GM18873 (cell line): ENCODE data around the gene ENOX1.

Source experiments
- ATAC-seq: cut with Tn5 transposase; IDR thresholded peaks from one replicate; pipeline ENCODE4 v1.9.1; 2021; ENCODE audit warnings: mild to moderate bottlenecking, moderate library complexity, moderate number of reproducible peaks; ENCODE audit not compliant: unreplicated experiment, low FRiP score

Gene ENOX1

DNA sequence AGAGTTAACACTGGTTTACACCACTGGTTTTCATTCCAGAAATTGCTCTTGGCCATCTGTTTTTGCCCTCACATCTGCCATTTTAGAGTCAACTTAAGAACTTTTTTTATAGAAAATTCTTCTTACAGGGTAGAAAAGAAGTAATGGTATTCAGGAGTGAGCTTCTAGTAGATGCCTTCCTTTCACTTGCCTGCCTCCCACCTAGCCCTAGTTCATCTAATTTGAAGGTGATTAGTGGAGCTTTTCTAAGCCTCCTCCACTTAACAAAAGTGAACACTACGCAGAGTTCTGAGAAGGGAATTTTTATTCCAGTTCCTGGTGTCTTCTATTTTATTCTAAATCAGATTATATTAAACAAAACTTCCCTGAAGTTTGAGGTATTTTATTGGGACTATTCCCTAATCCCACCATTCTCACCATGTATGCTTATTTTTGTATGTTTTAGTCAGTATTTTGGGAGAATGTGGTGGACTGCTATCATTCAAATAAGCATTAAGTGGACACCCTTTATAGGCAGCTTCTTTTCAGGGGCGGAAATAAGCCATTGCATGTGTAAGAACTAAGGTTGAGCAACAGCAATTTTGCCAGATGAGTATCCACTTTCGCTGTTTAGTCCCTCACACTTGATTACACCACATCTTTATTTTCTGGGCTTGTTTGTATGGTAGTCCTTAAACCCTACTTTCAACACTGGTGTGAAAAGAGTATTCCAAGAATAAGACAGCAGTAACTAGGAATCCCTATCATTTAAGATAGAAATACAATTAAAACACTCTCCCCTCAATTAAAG is 156.9 kb downstream of the ENOX1 start:
- no peak for ATAC-seq

GRCh38 chr13:43626994-43627393 is 159.8 kb downstream of the ENOX1 start:
- ATAC-seq = no peak

DNA sequence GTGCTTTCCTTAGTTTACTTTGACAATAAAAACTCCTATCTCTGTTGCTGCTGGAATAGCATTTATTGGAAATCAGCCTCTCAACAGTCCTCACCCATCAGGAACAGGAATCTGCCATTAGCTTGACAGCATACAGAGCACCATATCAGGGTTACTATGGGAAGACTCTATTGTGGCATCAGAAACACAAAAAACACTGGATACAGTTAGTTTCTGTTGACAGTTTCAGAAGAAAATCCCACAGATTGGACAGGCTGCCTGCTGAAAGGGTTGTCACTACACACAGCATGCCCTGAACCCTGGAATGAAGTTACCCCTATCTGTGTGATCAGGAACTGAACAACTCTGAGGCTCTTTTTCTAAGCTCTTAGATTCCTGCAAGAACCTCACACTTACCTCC is 172.7 kb downstream of the ENOX1 start:
- ATAC-seq = no peak

DNA sequence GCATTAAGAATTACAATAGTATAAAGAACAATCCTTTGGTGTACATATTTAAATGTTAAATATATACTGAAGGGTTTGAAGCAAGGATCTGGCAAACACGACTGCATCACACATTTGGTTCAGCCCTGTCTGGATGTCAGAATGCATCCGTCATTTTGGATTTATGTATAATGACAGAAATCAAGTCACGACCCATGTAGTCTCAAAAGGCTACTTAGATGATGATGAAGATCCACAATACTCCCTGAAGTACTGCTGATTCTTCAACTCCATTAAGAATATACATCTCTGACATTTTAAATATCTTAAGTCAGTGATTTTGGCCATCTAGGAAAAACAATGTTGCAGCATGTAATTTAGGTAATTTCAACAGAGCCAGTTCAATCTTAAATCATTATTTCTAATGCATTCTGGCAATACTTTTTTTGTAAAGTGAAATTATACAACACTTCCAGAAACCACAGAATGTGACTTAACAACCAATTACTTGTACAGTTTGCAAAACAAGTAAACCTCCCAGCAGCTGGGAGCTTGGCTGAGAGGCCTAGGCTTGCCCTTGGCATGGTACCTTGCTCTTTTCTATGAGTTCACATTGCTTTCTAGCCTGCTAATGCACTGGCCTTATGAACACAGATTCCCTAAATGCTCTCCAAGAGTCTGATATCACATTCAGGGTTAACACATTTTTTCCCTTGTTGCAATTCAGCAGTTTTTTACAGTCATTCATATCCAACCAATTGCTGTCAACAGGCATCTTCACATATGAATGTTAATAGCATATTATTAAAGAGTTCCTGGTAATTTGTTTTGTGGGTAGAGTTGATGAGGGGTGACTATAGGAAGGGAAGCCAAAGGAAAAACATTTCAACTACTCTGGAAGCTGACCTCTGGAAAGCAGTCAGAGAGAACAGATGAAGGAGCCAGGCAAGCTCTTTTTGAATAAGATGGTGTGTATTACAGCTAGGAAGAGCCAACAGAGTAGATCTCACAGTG is 175.2 kb downstream of the ENOX1 start:
- no peak for ATAC-seq

- no peak for ATAC-seq
These were observed 178.2 kb downstream of the ENOX1 start for GRCh38 chr13:43608400-43609137.

GRCh38 chr13:43597599-43597945 is 189.2 kb downstream of the ENOX1 start:
- no peak for ATAC-seq

GRCh38 chr13:43596924-43597598 is 189.7 kb downstream of the ENOX1 start:
- no peak for ATAC-seq

GRCh38 chr13:43596006-43596405 is 190.8 kb downstream of the ENOX1 start:
- no peak for ATAC-seq

GRCh38 chr13:43587376-43587775 is 199.4 kb downstream of the ENOX1 start:
- ATAC-seq = no peak

- no peak for ATAC-seq
These were observed 202.0 kb downstream of the ENOX1 start for GRCh38 chr13:43584751-43585150.

DNA sequence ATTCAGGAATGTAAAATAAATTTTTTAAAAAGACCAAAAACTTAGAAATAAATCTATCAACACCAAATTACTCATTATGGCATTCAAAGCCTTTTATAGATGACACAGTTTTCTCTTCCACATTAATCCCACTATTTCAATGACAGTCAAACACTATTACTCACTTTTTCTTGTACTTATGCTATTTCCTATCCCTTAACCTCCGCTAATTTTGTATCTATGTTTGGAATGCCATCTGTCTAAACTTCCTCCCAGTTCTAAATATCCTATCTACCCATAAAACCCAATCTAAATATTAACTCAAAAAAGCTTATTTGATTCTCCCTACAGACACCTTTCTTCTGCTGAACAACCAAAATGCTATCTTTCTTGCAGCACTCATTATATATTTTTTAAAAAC is 203.5 kb downstream of the ENOX1 start:
- no peak for ATAC-seq

DNA sequence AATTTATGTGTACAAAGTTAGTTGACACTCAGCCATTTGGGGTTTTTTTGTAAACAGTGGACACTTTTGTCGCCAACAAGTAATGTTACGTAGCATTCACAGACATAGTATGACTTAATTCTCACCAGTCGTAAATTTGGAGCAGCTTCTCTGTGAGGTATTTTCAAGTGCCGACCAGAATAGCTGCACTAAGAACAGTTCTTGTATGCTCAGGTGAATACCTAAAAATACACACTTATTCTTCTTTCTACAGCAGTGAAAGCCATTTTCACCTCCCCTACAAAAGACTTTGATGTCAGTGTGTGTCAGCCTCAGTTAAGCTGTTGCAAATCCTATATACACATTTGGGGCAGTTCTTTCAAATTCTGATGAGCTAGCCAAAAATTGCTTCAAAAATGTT is 206.5 kb downstream of the ENOX1 start:
- no peak for ATAC-seq

GRCh38 chr13:43579321-43579720 is 207.5 kb downstream of the ENOX1 start:
- no peak for ATAC-seq

- ATAC-seq = no peak
These were observed 212.2 kb downstream of the ENOX1 start for GRCh38 chr13:43574605-43575004.

DNA sequence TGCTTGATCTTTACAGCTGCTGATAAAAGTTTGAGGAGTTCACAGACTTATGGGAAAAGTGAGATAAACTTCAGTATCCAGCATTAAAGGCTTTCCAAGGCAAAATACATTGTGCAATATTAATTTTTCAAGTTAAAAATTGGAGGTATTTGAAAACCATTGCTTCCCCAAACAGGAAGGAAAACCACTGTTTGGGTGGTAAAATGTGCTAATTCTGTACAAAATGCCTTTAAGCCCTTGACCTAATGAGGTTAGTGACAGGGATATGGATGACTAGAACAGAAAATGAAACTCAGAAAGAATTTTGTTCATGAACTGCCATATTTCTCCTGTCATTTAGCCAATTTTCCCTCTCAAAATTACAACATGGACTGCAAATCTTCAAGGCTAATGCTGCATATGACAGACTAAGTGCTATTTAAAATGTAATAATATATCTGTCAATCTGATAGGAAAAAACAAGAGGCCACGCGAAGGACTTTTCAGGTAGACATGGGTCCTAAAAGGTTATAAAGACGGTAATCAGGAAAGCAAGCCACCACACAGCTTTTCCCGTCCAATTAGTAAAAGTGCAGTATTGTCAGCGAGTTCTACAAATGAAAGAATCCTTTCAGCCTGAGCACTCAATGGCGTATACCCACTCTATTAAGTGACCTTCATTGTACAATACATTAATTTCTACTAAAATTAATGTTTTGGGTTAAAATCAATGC is 212.8 kb downstream of the ENOX1 start:
- no peak for ATAC-seq

DNA sequence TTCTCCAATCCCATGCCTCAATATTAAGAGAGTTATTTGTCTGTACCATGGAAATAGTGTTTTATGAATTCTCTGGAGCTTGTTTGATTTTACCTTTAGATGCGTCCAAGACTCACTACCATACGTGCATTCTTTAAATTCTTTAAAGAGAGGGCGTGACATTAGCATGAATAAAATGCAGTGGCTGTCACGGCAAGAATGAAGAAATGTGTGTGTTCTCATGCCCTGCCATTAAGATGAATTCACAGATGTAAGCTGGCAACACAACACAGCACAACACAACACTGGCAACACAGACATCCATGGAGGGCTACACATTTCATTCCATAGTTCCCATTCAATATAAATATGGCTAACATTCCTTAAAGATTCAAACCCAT is 213.4 kb downstream of the ENOX1 start:
- ATAC-seq = no peak

DNA sequence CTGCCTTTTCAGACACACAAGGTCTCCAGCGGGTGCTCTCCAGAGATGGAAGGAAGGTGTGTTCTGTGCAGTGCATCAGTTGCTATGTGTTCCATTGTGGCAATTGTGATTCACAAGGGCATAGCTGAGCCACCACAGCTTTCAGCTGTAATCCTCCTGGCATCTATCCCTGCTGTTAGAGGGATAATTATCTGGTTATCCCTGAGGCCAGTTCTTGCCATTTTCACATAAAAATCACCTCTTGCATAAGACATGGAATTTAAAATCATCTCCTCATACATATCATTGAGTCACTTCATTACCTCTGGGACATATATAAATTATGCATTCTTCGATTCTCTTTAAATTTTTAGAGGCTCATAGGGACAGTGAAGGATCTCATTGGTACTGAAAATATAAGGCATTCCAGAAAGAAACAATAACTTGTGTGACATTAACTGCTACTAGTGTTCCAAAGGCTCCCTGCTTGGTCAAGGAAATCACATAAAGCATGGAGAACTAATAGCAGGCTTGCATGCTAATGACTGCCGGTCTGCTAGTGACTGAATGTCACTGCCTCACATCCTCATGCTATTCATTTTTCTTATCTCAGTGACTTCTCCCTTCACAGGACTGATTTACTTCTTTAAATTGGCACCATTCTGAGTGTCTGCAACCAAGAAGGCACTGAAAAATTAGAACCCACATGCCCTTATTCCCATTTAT is 214.0 kb downstream of the ENOX1 start:
- no peak for ATAC-seq

GRCh38 chr13:43569658-43570057 is 217.1 kb downstream of the ENOX1 start:
- no peak for ATAC-seq

DNA sequence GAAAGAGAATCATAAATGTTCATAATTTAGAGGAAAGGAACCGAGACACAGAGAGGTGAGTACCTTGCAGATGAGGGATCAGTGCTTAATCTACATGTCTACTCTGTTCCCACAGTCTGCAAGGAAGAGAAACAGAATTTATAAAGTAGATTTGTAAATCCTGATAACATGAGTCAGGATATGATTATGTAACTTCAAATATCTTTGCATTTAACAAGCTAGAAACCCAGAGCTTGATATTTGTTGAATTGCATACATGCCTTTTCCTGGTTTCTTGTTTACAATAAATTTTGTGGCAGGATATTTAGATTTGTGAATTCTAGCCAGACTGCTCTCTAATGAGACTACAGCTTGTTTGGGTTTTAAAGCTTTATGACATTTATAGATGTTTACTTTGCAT is 219.2 kb downstream of the ENOX1 start:
- no peak for ATAC-seq
